Measurements from ENCODE around the gene GRIP2.

DNA sequence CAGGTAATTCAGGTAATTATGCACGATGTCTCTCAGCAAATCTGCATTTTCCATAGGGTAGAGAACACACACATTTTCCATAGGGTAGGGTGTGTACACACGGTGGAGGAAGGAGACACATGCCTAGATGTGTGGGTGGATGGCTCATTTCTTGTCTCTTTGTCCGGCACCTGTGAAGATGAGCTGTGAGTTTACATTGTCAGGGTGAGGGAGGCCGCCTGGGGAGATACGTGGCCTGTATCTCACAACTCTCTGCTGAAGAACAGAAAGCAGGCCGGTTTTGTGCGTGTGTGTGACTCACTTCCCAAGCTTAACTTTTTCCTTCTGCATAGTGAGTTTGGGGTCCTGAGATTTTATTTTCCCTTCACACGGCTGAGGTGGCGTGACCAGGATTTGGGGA lies 77.4 kb downstream of the GRIP2 start:
- TF ChIP-seq POLR2A (IDR thresholded peaks at IDR 0.05; ENCODE audit: low read depth, low read length) (no peak), POLR2AphosphoS5 (IDR thresholded peaks at IDR 0.05; ENCODE audit: insufficient read depth, low read depth, low read length) (no peak), EZH2 (IDR thresholded peaks at IDR 0.05; ENCODE audit: borderline replicate concordance, low read depth, low read length, severe bottlenecking) (no peak), MYC (IDR thresholded peaks at IDR 0.05; ENCODE audit: low read depth, low read length) (no peak), FOS (IDR thresholded peaks at IDR 0.05; ENCODE audit: borderline replicate concordance, insufficient read depth, low read length) (no peak)
- TF ChIP-seq, protein P1, sequence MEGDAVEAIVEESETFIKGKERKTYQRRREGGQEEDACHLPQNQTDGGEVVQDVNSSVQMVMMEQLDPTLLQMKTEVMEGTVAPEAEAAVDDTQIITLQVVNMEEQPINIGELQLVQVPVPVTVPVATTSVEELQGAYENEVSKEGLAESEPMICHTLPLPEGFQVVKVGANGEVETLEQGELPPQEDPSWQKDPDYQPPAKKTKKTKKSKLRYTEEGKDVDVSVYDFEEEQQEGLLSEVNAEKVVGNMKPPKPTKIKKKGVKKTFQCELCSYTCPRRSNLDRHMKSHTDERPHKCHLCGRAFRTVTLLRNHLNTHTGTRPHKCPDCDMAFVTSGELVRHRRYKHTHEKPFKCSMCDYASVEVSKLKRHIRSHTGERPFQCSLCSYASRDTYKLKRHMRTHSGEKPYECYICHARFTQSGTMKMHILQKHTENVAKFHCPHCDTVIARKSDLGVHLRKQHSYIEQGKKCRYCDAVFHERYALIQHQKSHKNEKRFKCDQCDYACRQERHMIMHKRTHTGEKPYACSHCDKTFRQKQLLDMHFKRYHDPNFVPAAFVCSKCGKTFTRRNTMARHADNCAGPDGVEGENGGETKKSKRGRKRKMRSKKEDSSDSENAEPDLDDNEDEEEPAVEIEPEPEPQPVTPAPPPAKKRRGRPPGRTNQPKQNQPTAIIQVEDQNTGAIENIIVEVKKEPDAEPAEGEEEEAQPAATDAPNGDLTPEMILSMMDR (IDR thresholded peaks at IDR 0.05; ENCODE audit: extremely low read depth in 1 of 2, insufficient read depth in 1 of 2, low read depth in 1 of 2, low read length in 2 of 2), result no peak

All from endothelial cell of umbilical vein (primary cell).